Measurements from ENCODE around the gene FOXK2. TPM values are rescaled to one million over a fixed set of nuclear protein-coding genes. Genes with fewer than 3 reads are reported as not detected.
"Not testable (repeated sequence)": the region's sequence is repeated elsewhere in the genome, so short reads cannot be mapped to it uniquely, and the experiment has no call there.

The FOXK2 gene
- polyA plus RNA-seq, 4 donors: 39.6 to 44.6 (median 42.0) TPM

DNA sequence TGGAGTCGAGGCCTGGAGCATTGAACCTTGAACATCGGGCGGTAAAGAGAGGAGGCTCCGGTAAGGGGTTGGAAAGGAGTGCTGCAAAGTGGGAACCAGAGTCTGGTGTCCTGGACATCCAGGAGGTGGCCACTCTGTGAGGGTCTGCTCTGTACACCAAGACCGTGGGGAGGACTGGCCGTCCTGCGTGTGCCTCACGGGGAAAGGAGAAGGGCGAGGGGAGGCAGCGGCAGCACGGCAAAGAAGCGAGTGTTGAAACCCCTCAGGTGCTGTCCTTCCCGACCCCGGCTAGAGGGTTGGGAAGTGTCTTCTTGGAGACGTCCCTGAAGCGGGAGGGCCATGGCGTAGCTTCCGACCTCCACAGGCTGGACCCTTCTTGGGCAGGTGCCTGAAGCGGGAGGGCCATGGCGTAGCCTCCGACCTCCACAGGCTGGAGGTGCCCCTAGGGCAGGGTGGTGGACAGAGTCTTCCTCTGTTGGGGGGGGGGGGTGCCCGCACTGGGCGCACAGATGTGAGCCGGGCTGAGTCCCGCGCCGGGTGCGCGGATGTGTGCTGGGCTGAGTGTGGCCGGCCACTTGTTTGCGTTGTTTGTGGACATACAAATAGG is 42.0 kb downstream of the FOXK2 start:
- DNase-seq (ENCODE audit: low read depth in 4 of 4, low spot score in 3 of 4): no peak

DNA sequence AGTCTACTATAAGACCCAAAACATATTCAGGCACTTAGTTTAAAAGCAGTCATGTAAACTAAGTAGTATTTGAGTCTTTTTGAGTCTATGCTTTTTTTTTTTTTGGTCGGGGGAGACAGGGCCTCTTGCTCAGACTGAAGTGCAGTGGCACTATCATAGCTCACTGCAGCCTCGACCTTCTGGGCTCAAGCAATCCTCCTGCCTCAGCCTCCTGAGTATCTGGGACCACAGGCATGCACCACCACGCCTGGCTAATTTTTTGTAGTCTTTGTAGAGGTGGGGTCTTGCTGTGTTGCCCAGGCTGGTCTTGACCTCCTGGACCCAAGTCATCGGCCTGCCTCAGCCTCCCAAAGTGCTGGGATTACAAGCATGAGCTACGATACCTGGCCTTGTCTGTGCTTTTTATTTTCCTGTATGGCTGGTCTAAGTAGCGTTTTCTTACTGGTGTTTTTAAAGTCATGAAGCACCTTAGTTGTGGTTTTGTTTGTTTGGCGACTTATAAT is 43.2 kb downstream of the FOXK2 start:
- not testable (repeated sequence) for DNase-seq (ENCODE audit: low read depth in 4 of 4, low spot score in 3 of 4)

DNA sequence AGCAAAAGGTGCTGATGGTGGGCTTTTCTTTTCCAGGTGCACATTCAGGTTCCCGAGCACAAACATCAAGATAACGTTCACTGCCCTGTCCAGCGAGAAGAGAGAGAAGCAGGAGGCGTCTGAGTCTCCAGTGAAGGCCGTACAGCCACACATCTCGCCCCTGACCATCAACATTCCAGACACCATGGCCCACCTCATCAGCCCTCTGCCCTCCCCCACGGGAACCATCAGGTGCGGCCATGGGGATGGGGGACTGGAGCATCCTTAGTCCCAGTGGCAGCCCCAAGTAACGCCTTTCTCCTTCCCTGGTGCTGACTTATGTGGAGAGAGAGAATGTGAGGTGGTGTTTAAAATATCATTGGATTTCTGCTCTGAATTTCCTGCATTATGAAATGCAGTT is 43.8 kb downstream of the FOXK2 start:
- DNase-seq (ENCODE audit: low read depth in 4 of 4, low spot score in 3 of 4): no peak

DNA sequence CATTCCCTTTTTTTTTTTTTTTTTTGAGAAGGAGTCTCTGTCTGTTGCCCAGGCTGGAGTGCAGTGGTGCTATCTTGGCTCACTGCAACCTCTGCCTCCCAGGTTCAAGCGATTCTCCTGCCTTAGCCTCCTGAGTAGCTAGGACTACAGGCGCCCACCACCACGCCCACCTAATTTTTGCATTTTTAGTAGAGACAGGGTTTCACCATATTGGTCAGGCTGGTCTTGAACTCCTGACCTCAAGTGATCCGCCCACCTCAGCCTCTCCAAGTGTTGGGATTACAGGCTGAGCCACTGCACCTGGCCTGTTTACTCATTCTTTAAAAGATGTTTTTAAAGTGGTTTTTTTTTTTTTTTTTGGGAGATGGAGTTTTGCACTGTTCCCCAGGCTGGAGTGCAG is 44.2 kb downstream of the FOXK2 start:
- DNase-seq (ENCODE audit: low read depth in 4 of 4, low spot score in 3 of 4): not testable (repeated sequence)

DNA sequence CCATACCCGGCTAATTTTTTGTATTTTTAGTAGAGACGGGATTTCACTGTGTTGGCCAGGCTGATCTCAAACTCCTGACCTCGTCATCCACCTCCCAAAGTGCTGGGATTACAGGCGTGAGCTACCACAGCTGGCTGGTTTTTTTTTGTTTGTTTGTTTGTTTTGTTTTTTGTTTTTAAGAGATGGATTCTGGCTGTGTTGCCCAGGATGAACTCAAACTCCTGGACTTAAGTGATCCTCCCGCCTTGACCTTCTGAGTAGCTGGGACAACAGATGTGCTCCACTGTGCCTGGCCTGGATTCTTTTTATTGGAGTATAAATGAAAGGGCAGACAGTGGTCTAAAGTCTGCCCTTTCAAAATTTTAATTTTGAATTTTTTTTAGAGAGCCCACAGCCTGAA is 44.7 kb downstream of the FOXK2 start:
- DNase-seq (ENCODE audit: low read depth in 4 of 4, low spot score in 3 of 4): no peak

DNA sequence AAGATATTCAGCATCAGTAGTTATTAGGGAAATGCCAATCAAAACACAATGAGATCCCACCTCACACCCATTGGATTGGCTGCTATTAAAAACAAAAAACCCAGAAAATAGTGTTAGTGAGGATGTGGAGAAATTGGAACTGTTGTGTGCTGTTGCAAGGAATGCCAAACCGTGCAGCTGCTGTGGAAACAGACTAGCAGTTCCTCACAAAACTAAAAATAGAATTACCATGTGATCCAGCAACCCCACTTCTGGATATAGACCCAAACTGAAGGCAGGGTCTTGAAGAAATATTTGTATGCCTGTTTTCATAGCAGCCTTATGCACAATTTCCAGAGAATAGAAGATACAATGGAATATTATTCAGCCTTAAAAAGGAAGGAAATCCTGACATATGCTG is 46.0 kb downstream of the FOXK2 start:
- DNase-seq (ENCODE audit: low read depth in 4 of 4, low spot score in 3 of 4): no peak

DNA sequence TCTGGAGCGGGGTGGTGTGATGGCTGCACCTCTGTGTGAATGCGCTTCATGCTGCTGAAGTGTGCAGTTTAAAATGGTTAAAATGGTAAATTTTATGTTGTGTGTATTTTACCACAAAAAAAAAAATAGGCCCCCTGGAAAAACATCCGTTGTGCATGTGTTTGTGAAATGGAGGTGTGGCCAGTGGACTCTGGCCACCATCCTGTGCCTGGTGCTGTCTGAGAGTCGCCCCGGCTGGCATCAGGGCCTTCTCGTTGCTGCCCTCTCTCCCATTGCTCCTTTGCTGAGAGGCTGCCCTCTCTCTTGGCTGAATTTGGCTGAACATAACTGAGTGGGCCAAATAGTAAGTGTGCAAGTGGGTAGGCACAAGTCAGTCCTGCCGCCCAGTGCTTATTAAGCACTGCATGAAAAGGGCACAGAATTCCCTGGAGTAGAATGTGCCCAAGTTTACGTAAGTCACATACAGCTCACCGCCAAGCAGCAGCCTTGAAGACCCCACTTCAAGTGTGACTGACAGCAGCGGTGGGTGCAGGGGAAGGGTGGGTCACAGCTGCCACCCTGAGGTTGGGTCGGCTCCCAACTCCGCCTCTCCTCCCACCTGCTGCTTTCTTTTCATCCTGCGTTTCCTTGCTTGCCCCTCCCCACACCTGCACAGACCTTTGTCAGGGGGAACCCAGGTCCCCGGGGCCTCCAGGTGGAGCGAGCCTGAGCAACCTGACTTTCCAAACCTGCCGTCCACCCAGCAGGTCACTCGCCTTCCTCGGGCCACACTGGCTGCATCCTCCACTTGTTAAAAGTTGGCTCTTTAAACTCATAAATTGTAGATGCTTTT is 46.8 kb downstream of the FOXK2 start:
- no peak for DNase-seq (ENCODE audit: low read depth in 4 of 4, low spot score in 3 of 4)

DNA sequence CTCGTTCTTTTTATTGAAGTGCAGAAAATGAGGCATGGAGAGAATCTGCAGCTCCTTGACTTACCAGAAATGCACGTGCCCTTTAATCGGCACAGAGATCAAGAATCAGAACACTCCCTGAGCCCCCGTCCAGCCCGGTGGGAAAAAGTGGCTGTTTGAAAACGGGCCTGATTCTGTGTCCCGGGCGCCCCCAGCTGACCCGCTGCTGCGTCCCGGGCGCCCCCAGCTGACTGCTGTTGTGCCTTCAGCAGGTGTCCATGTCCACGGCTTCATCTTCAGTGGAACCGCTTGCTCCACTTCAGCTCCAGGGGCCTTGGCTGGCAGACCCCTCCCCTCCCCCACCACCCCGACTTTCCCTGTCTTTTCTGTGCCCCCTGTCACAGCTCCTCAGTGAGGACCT is 47.8 kb downstream of the FOXK2 start:
- no peak for DNase-seq (ENCODE audit: low read depth in 4 of 4, low spot score in 3 of 4)

DNA sequence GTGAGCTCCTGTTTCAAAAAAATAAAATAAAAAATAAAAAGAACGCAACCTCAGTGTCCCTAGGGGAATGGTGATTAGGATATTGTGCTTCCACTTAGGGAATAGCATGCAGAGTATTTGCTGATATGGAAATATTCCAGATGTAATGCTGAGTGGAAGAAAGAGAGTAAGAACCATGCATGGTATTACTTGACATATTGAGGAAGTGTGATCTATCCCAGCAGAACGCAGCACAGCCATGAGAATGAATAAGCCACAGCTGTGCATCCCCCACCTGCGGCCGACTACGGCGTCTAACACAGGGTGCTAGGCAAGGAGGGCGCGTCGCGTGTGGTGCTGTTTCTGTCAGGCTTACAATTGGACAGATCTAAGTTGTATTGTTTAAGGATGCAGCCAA is 49.5 kb downstream of the FOXK2 start:
- DNase-seq (ENCODE audit: low read depth in 4 of 4, low spot score in 3 of 4): no peak

DNA sequence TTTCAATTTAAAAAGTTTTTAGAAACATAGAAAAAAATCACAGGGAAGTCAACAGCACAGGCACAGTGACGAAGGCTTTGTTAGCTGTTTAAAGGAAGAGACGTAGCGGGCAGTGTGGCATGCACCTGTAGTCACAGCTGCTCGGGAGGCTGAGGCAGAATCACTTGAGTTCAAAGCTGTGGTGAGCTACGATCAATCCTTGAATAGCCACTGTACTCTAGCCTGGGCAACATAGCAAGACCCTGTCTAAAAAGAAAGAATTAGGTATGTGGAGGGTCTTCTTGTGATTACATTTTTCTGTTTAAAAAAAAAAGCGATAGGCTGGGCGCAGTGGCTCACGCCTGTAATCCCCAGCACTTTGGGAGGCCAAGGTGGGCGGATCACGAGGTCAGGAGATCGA is 50.1 kb downstream of the FOXK2 start:
- no peak for DNase-seq (ENCODE audit: low read depth in 4 of 4, low spot score in 3 of 4)

DNA sequence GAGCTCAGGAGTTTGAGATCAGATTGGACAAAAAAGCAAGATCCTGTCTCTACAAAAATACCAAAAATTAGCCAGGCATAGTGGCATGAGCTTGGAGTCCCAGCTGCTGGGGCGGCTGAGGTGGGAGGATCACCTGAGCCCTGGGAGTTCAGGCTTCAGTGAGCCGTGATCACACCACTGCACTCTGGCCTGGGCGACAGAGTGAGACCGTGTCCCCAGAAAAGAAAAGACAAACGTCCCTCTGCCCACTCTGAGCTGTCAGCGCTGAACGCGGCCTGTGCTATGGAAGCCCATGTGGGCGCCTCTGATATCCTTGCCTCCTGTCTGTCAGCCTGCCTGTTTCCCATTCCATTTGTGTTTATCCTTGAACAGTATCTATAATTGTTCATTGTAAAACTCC is 50.7 kb downstream of the FOXK2 start:
- no peak for DNase-seq (ENCODE audit: low read depth in 4 of 4, low spot score in 3 of 4)

DNA sequence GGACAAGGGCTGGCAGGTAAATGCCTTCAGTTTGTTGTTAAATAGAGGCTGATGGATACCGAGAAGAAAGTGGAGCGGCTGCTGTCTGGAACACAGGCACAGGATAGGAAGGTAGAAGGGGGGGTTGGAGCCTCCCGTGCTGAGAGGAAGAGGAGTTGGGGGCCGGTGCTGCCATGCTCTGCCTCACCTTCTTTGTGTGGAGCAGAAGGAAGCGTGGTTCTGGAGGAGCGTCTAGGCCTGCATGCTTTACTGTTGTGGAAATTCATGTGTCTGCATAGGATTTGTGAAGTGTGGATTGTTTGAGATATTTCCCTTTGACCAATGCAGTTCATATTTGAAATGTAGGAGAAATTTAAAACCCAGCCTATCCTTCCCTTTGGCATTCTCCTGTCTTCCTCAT is 52.3 kb downstream of the FOXK2 start:
- DNase-seq (ENCODE audit: low read depth in 4 of 4, low spot score in 3 of 4): no peak

DNA sequence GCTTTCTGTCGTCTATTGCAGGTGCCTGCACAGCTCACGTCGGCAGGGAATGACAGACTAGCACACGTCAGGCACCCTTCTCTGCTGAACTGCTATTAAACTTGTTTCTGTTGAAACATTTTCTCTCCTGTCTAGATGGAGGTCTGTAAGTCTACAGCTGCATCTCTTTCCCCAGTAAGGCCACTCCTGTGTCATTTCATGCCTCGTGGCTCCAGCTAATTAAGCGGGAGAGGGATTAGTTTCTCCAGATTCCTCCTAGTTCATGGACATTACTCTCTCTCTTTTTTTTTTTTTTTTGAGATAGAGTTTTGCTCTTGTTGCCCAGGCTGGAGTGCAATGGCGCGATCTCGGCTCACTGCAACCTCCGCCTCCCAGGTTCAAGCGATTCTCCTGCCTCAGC is 54.5 kb downstream of the FOXK2 start:
- no peak for DNase-seq (ENCODE audit: low read depth in 4 of 4, low spot score in 3 of 4)

DNA sequence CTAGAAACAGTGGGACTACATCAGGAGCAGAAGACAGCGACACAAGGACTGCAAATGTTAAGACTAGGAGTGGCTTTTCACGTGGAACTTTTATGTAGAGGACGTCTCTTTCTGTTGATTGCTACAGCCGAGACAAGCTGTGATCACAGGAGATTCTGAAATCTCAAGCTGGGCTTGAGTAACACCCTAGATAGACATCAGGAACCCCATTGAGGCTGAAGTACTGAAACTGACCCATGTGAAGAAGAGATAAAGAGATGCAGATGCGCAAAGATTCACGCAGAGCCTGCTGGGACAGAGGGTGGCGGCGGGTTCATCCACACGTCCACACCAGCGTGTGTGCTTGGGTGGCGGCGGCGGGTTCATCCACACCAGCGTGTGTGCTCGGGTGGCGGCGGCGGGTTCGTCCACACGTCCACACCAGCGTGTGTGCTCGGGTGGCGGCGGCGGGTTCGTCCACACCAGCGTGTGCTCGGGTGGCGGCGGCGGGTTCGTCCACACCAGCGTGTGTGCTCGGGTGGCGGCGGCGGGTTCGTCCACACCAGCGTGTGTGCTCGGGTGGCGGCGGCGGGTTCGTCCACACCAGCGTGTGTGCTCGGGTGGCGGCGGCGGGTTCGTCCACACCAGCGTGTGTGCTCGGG is 56.2 kb downstream of the FOXK2 start:
- DNase-seq (ENCODE audit: low read depth in 4 of 4, low spot score in 3 of 4): not testable (repeated sequence)

DNA sequence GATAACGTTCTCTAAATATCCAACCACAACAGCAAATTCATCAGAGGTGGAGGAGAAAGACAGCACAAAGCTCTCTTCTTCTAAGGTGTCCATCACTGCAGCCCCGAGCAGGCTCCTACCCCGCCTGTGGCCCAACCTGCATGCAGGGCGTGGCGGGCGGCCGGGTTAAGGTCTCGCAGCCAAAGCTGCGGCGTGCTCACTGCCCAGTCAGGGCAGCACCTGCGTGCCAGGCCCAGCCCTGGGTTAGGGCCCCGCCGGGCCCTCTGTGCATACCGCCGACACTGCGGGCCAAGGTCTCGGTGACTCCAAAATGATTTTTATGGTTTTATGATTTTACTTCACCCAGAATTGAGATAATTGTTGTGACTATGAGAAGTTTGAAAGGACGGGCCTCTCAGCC is 57.8 kb downstream of the FOXK2 start:
- DNase-seq (ENCODE audit: low read depth in 4 of 4, low spot score in 3 of 4): no peak

DNA sequence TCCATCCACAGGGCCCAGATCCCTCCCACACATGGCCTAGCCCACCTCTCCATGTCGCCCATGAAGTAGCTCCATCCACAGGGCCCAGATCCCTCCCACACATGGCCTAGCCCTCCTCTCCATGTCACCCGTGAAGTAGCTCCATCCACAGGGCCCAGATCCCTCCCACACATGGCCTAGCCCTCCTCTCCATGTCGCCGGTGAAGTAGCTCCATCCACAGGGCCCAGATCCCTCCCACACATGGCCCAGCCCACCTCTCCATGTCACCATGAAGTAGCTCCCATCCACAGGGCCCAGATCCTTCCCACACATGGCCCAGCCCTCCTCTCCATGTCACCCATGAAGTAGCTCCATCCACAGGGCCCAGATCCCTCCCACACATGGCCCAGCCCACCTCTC is 60.4 kb downstream of the FOXK2 start:
- not testable (repeated sequence) for DNase-seq (ENCODE audit: low read depth in 4 of 4, low spot score in 3 of 4)

DNA sequence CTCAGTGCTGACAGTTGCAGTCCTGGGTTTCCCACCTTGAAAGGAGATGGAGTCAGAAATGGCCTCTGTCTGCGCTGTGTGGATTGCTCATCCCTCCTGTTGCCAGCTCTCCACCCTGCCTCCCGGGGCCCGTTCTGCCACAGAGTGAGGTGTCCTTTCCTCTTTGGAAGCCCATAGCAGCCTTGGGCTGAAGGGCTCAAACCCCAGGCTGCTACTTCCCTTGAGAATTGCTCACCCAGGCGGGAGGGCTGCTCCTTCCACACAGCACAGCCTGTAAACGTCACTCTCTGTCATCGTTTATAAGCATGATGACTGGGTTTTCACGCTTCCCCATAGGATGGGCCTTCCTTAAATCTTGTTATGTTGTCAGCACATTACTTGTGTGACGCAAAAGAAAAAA is 62.7 kb downstream of the FOXK2 start:
- DNase-seq (ENCODE audit: low read depth in 4 of 4, low spot score in 3 of 4): no peak

DNA sequence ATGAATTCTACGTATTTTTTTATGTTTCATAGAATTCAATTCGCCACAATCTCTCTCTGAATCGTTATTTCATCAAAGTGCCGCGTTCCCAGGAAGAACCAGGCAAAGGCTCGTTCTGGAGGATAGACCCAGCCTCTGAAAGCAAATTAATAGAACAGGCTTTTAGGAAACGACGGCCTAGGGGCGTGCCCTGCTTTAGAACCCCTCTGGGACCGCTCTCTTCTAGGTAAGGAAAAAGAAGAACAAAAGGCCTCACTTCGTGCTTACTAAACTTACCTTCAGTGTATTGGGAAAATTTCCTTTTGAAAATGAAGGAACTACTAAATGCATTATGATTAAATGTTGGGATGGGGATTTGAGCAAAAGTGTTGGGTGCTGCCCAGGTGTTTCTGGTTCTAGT is 63.2 kb downstream of the FOXK2 start:
- no peak for DNase-seq (ENCODE audit: low read depth in 4 of 4, low spot score in 3 of 4)

DNA sequence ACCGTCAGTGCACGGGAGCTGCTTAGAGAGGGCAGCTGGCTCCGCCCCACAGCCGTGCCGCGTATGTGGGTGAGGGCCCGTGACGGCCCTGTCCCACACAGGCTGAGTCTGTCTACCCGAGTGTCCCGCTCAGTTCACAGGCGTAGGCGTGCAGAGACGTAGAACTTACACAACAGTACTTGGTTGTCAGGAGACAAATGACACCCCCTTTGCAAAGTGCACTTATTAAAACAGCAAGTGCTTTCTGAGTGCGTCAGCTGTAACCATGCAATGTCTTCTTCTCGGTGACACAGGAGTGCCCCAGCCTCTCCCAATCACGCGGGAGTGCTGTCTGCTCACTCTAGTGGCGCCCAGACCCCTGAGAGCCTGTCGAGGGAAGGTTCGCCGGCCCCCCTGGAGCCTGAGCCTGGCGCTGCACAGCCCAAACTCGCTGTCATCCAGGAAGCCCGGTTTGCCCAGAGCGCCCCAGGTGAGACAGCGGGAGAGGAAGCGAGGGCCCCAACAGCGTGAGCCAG is 64.2 kb downstream of the FOXK2 start:
- no peak for DNase-seq (ENCODE audit: low read depth in 4 of 4, low spot score in 3 of 4)

DNA sequence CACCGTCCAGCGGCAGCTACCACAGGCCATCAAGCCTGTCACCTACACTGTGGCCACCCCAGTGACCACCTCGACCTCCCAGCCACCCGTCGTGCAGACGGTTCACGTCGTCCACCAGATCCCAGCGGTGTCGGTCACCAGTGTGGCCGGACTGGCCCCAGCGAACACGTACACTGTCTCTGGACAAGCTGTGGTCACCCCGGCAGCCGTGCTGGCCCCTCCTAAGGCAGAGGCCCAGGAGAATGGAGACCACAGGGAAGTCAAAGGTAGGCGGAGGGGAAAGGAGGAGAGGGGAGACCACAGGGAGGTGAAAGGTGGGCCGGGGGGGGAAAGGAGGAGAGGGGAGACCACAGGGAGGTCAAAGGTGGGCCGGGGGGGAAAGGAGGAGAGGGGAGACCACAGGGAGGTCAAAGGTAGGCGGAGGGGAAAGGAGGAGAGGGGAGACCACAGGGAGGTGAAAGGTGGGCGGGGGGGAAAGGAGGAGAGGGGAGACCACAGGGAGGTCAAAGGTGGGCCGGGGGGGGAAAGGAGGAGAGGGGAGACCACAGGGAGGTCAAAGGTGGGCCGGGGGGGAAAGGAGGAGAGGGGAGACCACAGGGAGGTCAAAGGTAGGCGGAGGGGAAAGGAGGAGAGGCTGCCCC is 66.5 kb downstream of the FOXK2 start:
- not testable (repeated sequence) for DNase-seq (ENCODE audit: low read depth in 4 of 4, low spot score in 3 of 4)

Data from left renal pelvis (tissue), 4 donors.